ENCODE measurements around the gene LGALS3BP.

Gene LGALS3BP

GRCh38 chr17:78944026-78944425, 35.7 kb downstream of the LGALS3BP start:
- Histone ChIP-seq H4K20me1 (ENCODE audit: low read depth, low read length) (no peaks in the 10 kb centered on the region), H3K4me2 (ENCODE audit: low read depth, low read length, poor library complexity, severe bottlenecking) (no peak overlapping the region), H3K79me2 (ENCODE audit: insufficient read depth, low read length) (no peaks in the 10 kb centered on the region), H3K9me3 (ENCODE audit: insufficient read depth, low read length) (no peaks in the 10 kb centered on the region), H2AFZ (ENCODE audit: low read depth, low read length, severe bottlenecking) (no peak overlapping the region), H3K36me3 (ENCODE audit: low read length) (no peaks in the 10 kb centered on the region), H3K9ac (ENCODE audit: low read length) (no peak overlapping the region), H3K27me3 (ENCODE audit: low read length) (no peaks in the 10 kb centered on the region; the same call in 1 of the 2 replicates), H3F3A (ENCODE audit: insufficient read depth) (no peaks in the 10 kb centered on the region), H3K4me3 (ENCODE audit: insufficient read depth, low read length, poor library complexity, severe bottlenecking) (no peak overlapping the region), H3K27ac (ENCODE audit: low read depth, low read length) (no peak overlapping the region), H3K9me2 (replicated peaks; ENCODE audit: insufficient read depth, low read length) (no peaks in the 10 kb centered on the region)
- no peak for TF ChIP-seq CTCF (IDR thresholded peaks at IDR 0.05; ENCODE audit: insufficient read depth, low read length, poor library complexity, severe bottlenecking)
- TF ChIP-seq EZH2phosphoT487 (conservative IDR thresholded peaks at IDR 0.05; ENCODE audit: low read length), result no peak

GRCh38 chr17:78940708-78941107, 39.0 kb downstream of the LGALS3BP start:
- Histone ChIP-seq H3K4me3 (ENCODE audit: insufficient read depth, low read length, poor library complexity, severe bottlenecking) (no peak overlapping the region), H3K9me3 (ENCODE audit: insufficient read depth, low read length) (no peaks in the 10 kb centered on the region), H3K36me3 (ENCODE audit: low read length) (no peaks in the 10 kb centered on the region), H3K79me2 (ENCODE audit: insufficient read depth, low read length) (no peaks in the 10 kb centered on the region), H4K20me1 (ENCODE audit: low read depth, low read length) (no peaks in the 10 kb centered on the region), H3K4me2 (ENCODE audit: low read depth, low read length, poor library complexity, severe bottlenecking) (no peak overlapping the region), H3F3A (ENCODE audit: insufficient read depth) (no peaks in the 10 kb centered on the region), H3K9ac (ENCODE audit: low read length) (no peak overlapping the region), H3K27me3 (ENCODE audit: low read length) (no peaks in the 10 kb centered on the region; the same call in 1 of the 2 replicates), H3K9me2 (replicated peaks; ENCODE audit: insufficient read depth, low read length) (no peaks in the 10 kb centered on the region), H2AFZ (ENCODE audit: low read depth, low read length, severe bottlenecking) (no peak overlapping the region), H3K27ac (ENCODE audit: low read depth, low read length) (no peak overlapping the region)
- TF ChIP-seq EZH2phosphoT487 (conservative IDR thresholded peaks at IDR 0.05; ENCODE audit: low read length), result no peak
- TF ChIP-seq CTCF (IDR thresholded peaks at IDR 0.05; ENCODE audit: insufficient read depth, low read length, poor library complexity, severe bottlenecking), result no peak

DNA sequence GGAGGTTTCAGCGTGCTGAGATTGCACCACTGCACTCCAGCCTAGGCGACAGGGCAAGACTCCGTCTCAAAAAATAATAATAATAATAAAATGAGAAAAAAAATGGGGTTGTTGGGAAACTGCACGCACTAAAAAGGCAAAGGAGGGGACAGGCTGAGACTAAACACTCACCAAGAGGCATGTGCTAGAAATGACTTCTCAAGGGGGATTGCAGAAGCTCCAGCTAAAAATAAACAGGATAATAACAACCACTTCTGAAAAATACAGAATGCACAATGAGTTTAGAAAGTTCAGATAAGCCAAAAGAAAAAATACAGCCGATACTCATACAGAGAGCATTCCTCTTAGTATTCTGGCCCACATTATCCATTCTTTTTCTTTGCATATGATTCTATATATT, 39.5 kb downstream of the LGALS3BP start:
- no peaks in the 10 kb centered on the region; the same call in 1 of the 2 replicates for H3K27me3 ChIP-seq (ENCODE audit: low read length)
- H2AFZ ChIP-seq (ENCODE audit: low read depth, low read length, severe bottlenecking), result no peak overlapping the region
- no peak overlapping the region for H3K4me3 ChIP-seq (ENCODE audit: insufficient read depth, low read length, poor library complexity, severe bottlenecking)
- H3K4me2 ChIP-seq (ENCODE audit: low read depth, low read length, poor library complexity, severe bottlenecking), result no peak overlapping the region
- no peaks in the 10 kb centered on the region for H4K20me1 ChIP-seq (ENCODE audit: low read depth, low read length)
- TF ChIP-seq CTCF (IDR thresholded peaks at IDR 0.05; ENCODE audit: insufficient read depth, low read length, poor library complexity, severe bottlenecking), result no peak
- H3K36me3 ChIP-seq (ENCODE audit: low read length), result no peaks in the 10 kb centered on the region
- no peaks in the 10 kb centered on the region for H3K9me2 ChIP-seq (replicated peaks; ENCODE audit: insufficient read depth, low read length)
- no peaks in the 10 kb centered on the region for H3F3A ChIP-seq (ENCODE audit: insufficient read depth)
- no peak overlapping the region for H3K9ac ChIP-seq (ENCODE audit: low read length)
- H3K27ac ChIP-seq (ENCODE audit: low read depth, low read length), result no peak overlapping the region
- H3K9me3 ChIP-seq (ENCODE audit: insufficient read depth, low read length), result no peaks in the 10 kb centered on the region
- H3K79me2 ChIP-seq (ENCODE audit: insufficient read depth, low read length), result no peaks in the 10 kb centered on the region

All from SU-DHL-6 (cell line).